ENCODE data around the gene ARHGAP31.

ARHGAP31 gene

GRCh38 chr3:119401503-119402440, 107.6 kb downstream of the ARHGAP31 start:
- Histone ChIP-seq H3K9me3 (ENCODE audit: insufficient read depth, low read length) (no peaks in the 10 kb centered on the region), H3K36me3 (replicated peaks; ENCODE audit: low read depth, low read length) (peaks cover 26% of the 10 kb centered on the region), H3K4me1 (ENCODE audit: low read length) (peaks cover 18% of the 10 kb centered on the region), H3K9ac (ENCODE audit: low read length) (no peak overlapping the region), H3K4me2 (ENCODE audit: low read length) (no peak overlapping the region), H2AFZ (ENCODE audit: low read depth, low read length) (no peak overlapping the region), H4K20me1 (ENCODE audit: insufficient read depth, low read length) (no peaks in the 10 kb centered on the region), H3K27ac (ENCODE audit: low read length) (peak overlapping the region; percentile 19; the same call in 1 of the 2 replicates), H3K27me3 (ENCODE audit: low read depth, low read length) (no peaks in the 10 kb centered on the region), H3K4me3 (ENCODE audit: low read length) (no peak overlapping the region), H3K79me2 (ENCODE audit: low read length) (no peaks in the 10 kb centered on the region)
- no peak for TF ChIP-seq EZH2phosphoT487 (IDR thresholded peaks at IDR 0.05; ENCODE audit: low read depth)
- TF ChIP-seq, protein P1, sequence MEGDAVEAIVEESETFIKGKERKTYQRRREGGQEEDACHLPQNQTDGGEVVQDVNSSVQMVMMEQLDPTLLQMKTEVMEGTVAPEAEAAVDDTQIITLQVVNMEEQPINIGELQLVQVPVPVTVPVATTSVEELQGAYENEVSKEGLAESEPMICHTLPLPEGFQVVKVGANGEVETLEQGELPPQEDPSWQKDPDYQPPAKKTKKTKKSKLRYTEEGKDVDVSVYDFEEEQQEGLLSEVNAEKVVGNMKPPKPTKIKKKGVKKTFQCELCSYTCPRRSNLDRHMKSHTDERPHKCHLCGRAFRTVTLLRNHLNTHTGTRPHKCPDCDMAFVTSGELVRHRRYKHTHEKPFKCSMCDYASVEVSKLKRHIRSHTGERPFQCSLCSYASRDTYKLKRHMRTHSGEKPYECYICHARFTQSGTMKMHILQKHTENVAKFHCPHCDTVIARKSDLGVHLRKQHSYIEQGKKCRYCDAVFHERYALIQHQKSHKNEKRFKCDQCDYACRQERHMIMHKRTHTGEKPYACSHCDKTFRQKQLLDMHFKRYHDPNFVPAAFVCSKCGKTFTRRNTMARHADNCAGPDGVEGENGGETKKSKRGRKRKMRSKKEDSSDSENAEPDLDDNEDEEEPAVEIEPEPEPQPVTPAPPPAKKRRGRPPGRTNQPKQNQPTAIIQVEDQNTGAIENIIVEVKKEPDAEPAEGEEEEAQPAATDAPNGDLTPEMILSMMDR (IDR thresholded peaks at IDR 0.05; ENCODE audit: low read depth, low read length): no peak

- TF ChIP-seq, protein P1 (IDR thresholded peaks at IDR 0.05; ENCODE audit: low read depth, low read length): no peak
- TF ChIP-seq EZH2phosphoT487 (IDR thresholded peaks at IDR 0.05; ENCODE audit: low read depth): no peak
- H4K20me1 ChIP-seq (ENCODE audit: insufficient read depth, low read length): no peaks in the 10 kb centered on the region
- no peak overlapping the region for H3K9ac ChIP-seq (ENCODE audit: low read length)
- H3K27me3 ChIP-seq (ENCODE audit: low read depth, low read length): no peaks in the 10 kb centered on the region
- H3K36me3 ChIP-seq (replicated peaks; ENCODE audit: low read depth, low read length): peaks cover 24% of the 10 kb centered on the region
- H3K27ac ChIP-seq (ENCODE audit: low read length): no peak overlapping the region
- no peak overlapping the region for H2AFZ ChIP-seq (ENCODE audit: low read depth, low read length)
- H3K9me3 ChIP-seq (ENCODE audit: insufficient read depth, low read length): no peaks in the 10 kb centered on the region
- no peak overlapping the region for H3K4me2 ChIP-seq (ENCODE audit: low read length)
- H3K4me3 ChIP-seq (ENCODE audit: low read length): no peak overlapping the region
- H3K4me1 ChIP-seq (ENCODE audit: low read length): peaks cover 12% of the 10 kb centered on the region
- H3K79me2 ChIP-seq (ENCODE audit: low read length): no peaks in the 10 kb centered on the region
Measured at GRCh38 chr3:119402791-119403190, 108.6 kb downstream of the ARHGAP31 start.

DNA sequence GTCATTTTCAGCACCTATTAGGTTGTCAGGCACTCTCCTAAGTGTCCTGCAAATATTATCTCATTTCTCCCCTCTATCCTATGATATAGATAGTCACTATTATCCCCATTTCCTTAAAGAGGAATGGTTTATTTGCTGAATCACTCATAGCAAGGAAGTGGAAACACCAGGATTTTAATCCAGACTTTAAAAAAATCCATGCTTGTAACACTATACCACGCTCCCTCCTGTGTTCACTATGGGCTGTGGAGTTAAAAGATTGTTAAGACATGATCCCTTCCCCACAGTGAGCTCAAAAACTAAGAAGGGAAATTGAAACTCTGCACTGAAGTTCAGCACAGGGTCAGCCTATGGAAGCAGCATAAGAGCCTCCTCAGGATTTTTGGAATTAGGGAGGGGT, 109.0 kb downstream of the ARHGAP31 start:
- H3K9me3 ChIP-seq (ENCODE audit: insufficient read depth, low read length): no peaks in the 10 kb centered on the region
- H3K4me2 ChIP-seq (ENCODE audit: low read length): no peak overlapping the region
- peaks cover 16% of the 10 kb centered on the region for H3K4me1 ChIP-seq (ENCODE audit: low read length)
- no peak overlapping the region for H3K4me3 ChIP-seq (ENCODE audit: low read length)
- no peaks in the 10 kb centered on the region for H3K27me3 ChIP-seq (ENCODE audit: low read depth, low read length)
- H3K79me2 ChIP-seq (ENCODE audit: low read length): no peaks in the 10 kb centered on the region
- H4K20me1 ChIP-seq (ENCODE audit: insufficient read depth, low read length): no peaks in the 10 kb centered on the region
- H3K27ac ChIP-seq (ENCODE audit: low read length): no peak overlapping the region
- H2AFZ ChIP-seq (ENCODE audit: low read depth, low read length): no peak overlapping the region
- H3K9ac ChIP-seq (ENCODE audit: low read length): no peak overlapping the region
- peaks cover 24% of the 10 kb centered on the region for H3K36me3 ChIP-seq (replicated peaks; ENCODE audit: low read depth, low read length)
- TF ChIP-seq, protein P1 (IDR thresholded peaks at IDR 0.05; ENCODE audit: low read depth, low read length): no peak
- TF ChIP-seq EZH2phosphoT487 (IDR thresholded peaks at IDR 0.05; ENCODE audit: low read depth): no peak

DNA sequence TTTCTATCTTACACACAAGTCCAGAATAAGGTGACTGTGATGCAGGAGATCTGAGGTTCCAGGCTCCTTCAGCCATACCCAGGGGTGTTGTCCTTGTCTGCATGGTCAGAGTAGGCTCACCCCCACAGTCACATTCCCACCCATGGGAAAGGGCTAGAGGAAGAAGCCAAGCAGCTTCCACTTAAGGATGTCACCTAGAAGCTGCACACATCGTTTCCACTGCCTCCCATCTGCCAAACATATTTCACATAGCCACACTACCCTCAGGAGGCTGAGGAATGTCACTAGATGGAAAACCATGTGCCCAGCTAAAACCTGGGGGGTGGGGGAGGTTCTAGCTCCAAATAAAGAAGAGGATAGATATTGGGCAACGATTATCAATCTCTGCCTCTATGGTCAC, 111.1 kb downstream of the ARHGAP31 start:
- Histone ChIP-seq H3K27ac (ENCODE audit: low read length) (no peak overlapping the region), H2AFZ (ENCODE audit: low read depth, low read length) (no peak overlapping the region), H3K4me3 (ENCODE audit: low read length) (no peak overlapping the region), H3K4me2 (ENCODE audit: low read length) (no peak overlapping the region), H3K9me3 (ENCODE audit: insufficient read depth, low read length) (no peaks in the 10 kb centered on the region), H3K79me2 (ENCODE audit: low read length) (no peaks in the 10 kb centered on the region), H4K20me1 (ENCODE audit: insufficient read depth, low read length) (no peaks in the 10 kb centered on the region), H3K27me3 (ENCODE audit: low read depth, low read length) (no peaks in the 10 kb centered on the region), H3K4me1 (ENCODE audit: low read length) (peaks cover 27% of the 10 kb centered on the region), H3K9ac (ENCODE audit: low read length) (no peak overlapping the region), H3K36me3 (replicated peaks; ENCODE audit: low read depth, low read length) (peaks cover 24% of the 10 kb centered on the region)
- TF ChIP-seq, protein P1 (IDR thresholded peaks at IDR 0.05; ENCODE audit: low read depth, low read length): no peak
- TF ChIP-seq EZH2phosphoT487 (IDR thresholded peaks at IDR 0.05; ENCODE audit: low read depth): no peak
